ENCODE measurements around the gene ABLIM2. TPM values are rescaled to one million over a fixed set of nuclear protein-coding genes. Genes with fewer than 3 reads are reported as not detected.

Gene ABLIM2
- total RNA-seq, 1 experiment from 2014 or later = under 0.01 TPM

DNA sequence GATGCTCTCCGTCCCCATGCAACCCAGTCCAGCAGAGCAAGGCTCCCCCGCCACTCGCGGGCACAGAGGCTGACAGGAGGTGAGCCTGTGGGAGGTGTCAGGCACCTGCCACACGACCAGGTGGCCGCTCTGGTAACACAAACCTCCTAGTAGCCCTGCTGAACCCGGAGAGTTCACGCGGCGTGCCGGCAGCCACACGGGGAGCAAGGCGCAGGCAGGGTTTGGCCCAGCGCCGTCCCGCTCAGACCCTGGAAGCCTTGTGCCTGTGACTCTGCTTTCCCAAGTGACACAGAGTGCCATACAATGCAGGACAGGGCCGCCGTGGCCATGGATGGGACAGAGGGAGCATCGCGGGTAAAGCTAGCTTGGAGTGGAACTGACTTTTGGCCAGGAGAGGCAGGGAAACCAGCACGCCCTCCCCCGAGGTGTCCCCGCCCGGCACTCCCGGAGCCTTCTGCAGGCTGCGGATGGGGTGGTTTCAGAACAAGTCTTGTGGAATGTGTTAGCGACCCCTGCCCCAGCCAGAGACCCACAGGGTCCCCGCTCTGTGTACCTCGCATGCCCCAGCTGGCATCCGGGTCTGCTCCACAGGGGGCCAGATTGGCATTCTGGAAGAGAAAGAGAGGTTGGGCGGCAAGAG is 174.2 kb downstream of the ABLIM2 start:
- no peak for DNase-seq (ENCODE audit: low read depth)

DNA sequence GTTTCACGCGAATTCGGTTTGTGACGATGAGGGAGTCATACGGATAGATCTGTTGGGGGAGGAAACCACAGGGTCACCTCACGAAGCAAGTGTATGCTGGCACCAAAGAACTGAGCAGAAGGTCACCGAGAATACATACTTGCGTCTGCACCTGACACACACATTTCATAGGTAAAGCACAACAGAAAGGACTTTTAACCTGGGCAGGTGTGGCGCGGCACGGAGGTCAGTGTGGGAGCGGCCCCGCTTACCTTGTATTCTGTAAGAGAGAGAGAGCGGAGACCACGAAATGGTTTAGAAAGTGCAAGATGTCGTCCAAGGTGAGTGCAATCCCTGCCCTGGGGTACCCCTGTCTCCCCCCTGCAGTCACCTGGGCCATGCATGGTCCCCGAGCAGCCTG is 175.3 kb downstream of the ABLIM2 start:
- DNase-seq (ENCODE audit: low read depth) = no peak

DNA sequence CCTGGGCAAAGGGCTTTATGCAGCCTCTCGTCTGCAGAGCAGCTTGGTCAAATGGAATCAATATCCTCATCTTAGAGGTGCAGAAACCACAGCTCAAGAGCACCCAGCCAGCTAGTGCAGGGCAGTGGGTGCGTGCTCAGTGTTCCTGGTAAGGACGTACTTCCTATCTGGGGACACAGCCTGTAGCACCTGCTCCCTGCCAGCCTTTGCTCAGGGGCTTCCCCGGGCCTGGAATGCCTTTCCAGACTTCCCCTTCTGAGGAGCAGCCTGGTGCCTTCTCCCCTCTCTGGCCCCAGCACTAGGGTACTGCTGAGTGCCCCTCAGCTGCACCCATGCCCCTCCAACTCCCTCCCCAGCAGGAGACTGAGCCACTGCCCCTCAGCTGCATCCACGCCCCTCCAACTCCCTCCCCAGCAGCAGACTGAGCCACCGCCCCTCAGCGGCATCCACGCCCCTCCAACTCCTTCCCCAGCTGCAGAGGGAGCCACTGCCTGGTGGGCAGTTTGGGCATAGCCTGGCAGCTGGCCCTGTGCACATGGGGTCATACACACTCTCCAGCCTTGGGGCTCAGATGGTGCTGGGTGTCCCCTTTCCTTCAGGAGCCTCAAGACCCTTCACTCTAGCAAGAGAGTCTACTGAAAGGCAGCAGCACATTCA is 176.7 kb downstream of the ABLIM2 start:
- DNase-seq (ENCODE audit: low read depth) = no peak

DNA sequence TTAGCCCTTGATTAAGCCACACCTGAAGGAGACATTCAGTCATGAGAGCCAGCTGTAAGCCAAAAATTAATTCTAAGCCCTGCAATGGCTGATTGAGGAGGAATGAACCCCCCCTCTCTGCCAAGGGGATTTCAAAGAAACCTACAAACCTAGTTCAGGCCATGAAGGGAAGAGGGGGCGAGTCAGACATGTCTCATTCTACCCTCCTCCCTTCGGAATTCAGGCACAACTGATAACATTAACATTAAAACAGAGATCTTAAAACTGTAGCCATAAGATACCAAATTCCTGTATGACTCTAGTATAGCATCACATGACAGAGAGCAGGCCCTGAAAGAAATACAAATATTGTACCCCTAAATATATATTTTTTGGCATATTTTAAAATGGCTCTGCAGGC is 178.6 kb downstream of the ABLIM2 start:
- DNase-seq (ENCODE audit: low read depth) = no peak

DNA sequence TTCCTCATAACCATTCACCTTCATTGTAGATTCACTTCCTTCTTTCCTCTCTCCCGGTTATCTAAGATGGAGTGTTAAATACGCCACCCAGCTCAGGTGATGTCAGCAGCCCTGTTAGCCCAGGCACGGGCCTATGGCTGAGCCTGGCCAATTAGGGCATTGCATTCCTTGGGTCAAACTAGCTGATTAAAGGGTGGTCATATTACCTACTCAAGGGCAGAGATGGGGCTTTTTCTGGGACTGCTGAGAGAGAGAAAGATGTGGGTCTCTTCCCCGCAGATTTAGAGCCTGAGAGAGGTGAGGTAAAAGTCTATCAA is 179.0 kb downstream of the ABLIM2 start:
- DNase-seq (ENCODE audit: low read depth) = no peak

- peak; percentile 38 for DNase-seq (ENCODE audit: low read depth)
These were observed 179.5 kb downstream of the ABLIM2 start for GRCh38 chr4:7978907-7979651.

GRCh38 chr4:7978489-7978888 is 180.1 kb downstream of the ABLIM2 start:
- DNase-seq (ENCODE audit: low read depth) = peak; percentile 56

GRCh38 chr4:7976634-7977033 is 182.0 kb downstream of the ABLIM2 start:
- no peak for DNase-seq (ENCODE audit: low read depth)

- DNase-seq (ENCODE audit: low read depth) = no peak
These were observed 182.6 kb downstream of the ABLIM2 start for GRCh38 chr4:7976025-7976424.

DNA sequence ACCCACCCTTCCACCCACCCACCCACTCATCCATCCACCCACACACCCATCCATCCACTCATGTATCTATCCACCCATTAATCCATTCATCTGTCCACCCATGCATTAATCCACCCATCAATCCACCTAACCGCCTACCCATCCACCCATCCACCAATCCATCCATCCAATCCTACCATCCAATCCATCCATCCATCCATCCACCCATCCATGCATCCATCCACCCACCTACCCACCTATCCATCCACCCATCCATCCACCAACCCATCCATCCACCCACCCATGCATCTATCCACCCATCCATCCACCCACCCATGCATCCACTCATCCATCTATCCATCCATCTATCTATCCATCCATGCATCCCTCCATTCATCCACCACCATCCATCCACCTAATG is 184.2 kb downstream of the ABLIM2 start:
- DNase-seq (ENCODE audit: low read depth) = no peak

DNA sequence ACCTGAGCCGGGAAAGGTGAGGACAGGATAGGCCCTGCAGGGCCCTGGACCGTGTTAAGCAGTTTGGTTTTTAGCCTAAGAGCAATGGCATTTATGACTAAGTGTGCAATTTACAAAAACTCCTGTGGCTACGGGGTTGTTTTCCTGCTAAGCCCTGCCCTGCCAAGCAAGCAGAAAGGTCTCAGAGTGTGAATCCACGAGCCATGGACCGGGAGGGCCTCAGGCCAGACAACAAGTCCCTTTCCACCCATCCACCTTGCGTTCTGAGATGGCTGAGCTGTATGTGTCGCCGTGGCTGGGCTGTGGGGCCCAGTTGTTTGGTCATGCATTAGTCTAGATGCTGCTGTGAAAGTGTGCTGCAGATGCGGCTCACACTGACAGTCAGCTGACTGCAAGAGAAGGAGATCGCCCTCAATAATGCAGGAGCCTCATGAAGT is 185.1 kb downstream of the ABLIM2 start:
- DNase-seq (ENCODE audit: low read depth) = peak; percentile 75

- peak; percentile 58 for DNase-seq (ENCODE audit: low read depth)
These were observed 186.6 kb downstream of the ABLIM2 start for GRCh38 chr4:7971881-7972500.

- DNase-seq (ENCODE audit: low read depth) = no peak
These were observed 187.4 kb downstream of the ABLIM2 start for GRCh38 chr4:7971159-7971631.

GRCh38 chr4:7970361-7970946 is 188.2 kb downstream of the ABLIM2 start:
- DNase-seq (ENCODE audit: low read depth) = peak; percentile 42

- DNase-seq (ENCODE audit: low read depth) = no peak
These were observed 190.2 kb downstream of the ABLIM2 start for GRCh38 chr4:7968262-7968896.

GRCh38 chr4:7967501-7968261 is 190.9 kb downstream of the ABLIM2 start:
- peak; percentile 82 for DNase-seq (ENCODE audit: low read depth)

- DNase-seq (ENCODE audit: low read depth) = no peak
These were observed 191.6 kb downstream of the ABLIM2 start for GRCh38 chr4:7967063-7967440.

- DNase-seq (ENCODE audit: low read depth) = no peak
These were observed 192.1 kb downstream of the ABLIM2 start for GRCh38 chr4:7966281-7967062.

GRCh38 chr4:7964890-7965662 is 193.5 kb downstream of the ABLIM2 start:
- no peak for DNase-seq (ENCODE audit: low read depth)
